Measurements from ENCODE around the gene RPS21. TPM values are rescaled to one million over a fixed set of nuclear protein-coding genes. Genes with fewer than 3 reads are reported as not detected.

Gene RPS21
- total RNA-seq, 5 donors from 2014 or later (not counting 1 experiment from before 2014, with no cell fraction given): 2,807 to 3,290 (median 3,085) TPM

GRCh38 chr20:62357187-62357667, 29.7 kb upstream of the RPS21 start:
- H3K27ac ChIP-seq (ENCODE audit: low read length): no peak overlapping the region
- Mint-ChIP-seq H3K9me3 (no peaks in the 10 kb centered on the region), H3K27me3 (peaks cover 0 to 7% of the 10 kb centered on the region in 2 donors), H3K4me3 (no peak overlapping the region), H3K36me3 (no peaks in the 10 kb centered on the region), H3K27ac (no peak overlapping the region), H3K4me1 (no peaks in the 10 kb centered on the region)
- POLR2A ChIA-PET: no interaction called here
- peaks cover 0 to 71% of the 10 kb centered on the region in 2 experiments for H3K27me3 ChIP-seq (replicated peaks in 1 of 2; ENCODE audit: control insufficient read depth in 2 of 2, extremely low read depth in 1 of 2, insufficient read depth in 2 of 2, low read length in 1 of 2)
- 32% methylated on average over 21 of the region's 25 CpGs for WGBS (ENCODE audit: insufficient coverage)
- ATAC-seq (replicated peaks in 1 of 4) (no peak), DNase-seq (no peak)
- no peaks in the 10 kb centered on the region for H3K36me3 ChIP-seq (ENCODE audit: control insufficient read depth in 2 of 2, extremely low read depth in 1 of 2, insufficient read depth in 1 of 2, low read length in 1 of 2)
- CTCF ChIA-PET: interaction anchor here in 1 of 2 donors (0.6 kb wide), 1 partner anchor 346 kb away, joined by 3 read pairs; no protein-coding TSS in a partner anchor
- H3K4me1 ChIP-seq (ENCODE audit: control insufficient read depth in 1 of 2, extremely low read depth in 1 of 2, insufficient read depth in 2 of 2, low read length in 2 of 2): no peaks in the 10 kb centered on the region
- H3K9me3 ChIP-seq: no peaks in the 10 kb centered on the region
- no peak overlapping the region for H3K4me3 ChIP-seq (ENCODE audit: control insufficient read depth in 1 of 2, extremely low read depth in 1 of 2, low read length in 1 of 2)

- Histone ChIP-seq H3K36me3 (ENCODE audit: control insufficient read depth in 2 of 2, extremely low read depth in 1 of 2, insufficient read depth in 1 of 2, low read length in 1 of 2) (no peaks in the 10 kb centered on the region), H3K27ac (ENCODE audit: low read length) (no peak overlapping the region), H3K27me3 (replicated peaks in 1 of 2; ENCODE audit: control insufficient read depth in 2 of 2, extremely low read depth in 1 of 2, insufficient read depth in 2 of 2, low read length in 1 of 2) (peaks cover 0 to 76% of the 10 kb centered on the region in 2 experiments), H3K9me3 (no peaks in the 10 kb centered on the region), H3K4me1 (ENCODE audit: control insufficient read depth in 1 of 2, extremely low read depth in 1 of 2, insufficient read depth in 2 of 2, low read length in 2 of 2) (no peaks in the 10 kb centered on the region), H3K4me3 (ENCODE audit: control insufficient read depth in 1 of 2, extremely low read depth in 1 of 2, low read length in 1 of 2) (no peak overlapping the region)
- 49% methylated on average over 6 of the region's 7 CpGs for WGBS (ENCODE audit: insufficient coverage)
- Mint-ChIP-seq H3K4me3 (no peak overlapping the region), H3K36me3 (no peaks in the 10 kb centered on the region), H3K27ac (no peak overlapping the region), H3K9me3 (no peaks in the 10 kb centered on the region), H3K4me1 (no peaks in the 10 kb centered on the region), H3K27me3 (peaks cover 0 to 9% of the 10 kb centered on the region in 2 donors)
- ATAC-seq (replicated peaks in 1 of 4) (no peak), DNase-seq (no peak)
- ChIA-PET CTCF (no interaction called here), POLR2A (no interaction called here)
Observed at GRCh38 chr20:62357681-62358080, 29.2 kb upstream of the RPS21 start.

GRCh38 chr20:62358171-62359042, 28.5 kb upstream of the RPS21 start:
- DNase-seq: no peak
- CTCF ChIA-PET: no interaction called here
- Mint-ChIP-seq H3K36me3 (no peaks in the 10 kb centered on the region), H3K27me3 (peaks cover 0 to 13% of the 10 kb centered on the region in 2 donors), H3K27ac (no peak overlapping the region), H3K4me1 (no peaks in the 10 kb centered on the region), H3K9me3 (no peaks in the 10 kb centered on the region), H3K4me3 (no peak overlapping the region)
- H3K4me3 ChIP-seq (ENCODE audit: control insufficient read depth in 1 of 2, extremely low read depth in 1 of 2, low read length in 1 of 2): no peak overlapping the region
- POLR2A ChIA-PET: no interaction called here
- ATAC-seq (replicated peaks in 1 of 4): no peak
- H3K4me1 ChIP-seq (ENCODE audit: control insufficient read depth in 1 of 2, extremely low read depth in 1 of 2, insufficient read depth in 2 of 2, low read length in 2 of 2): no peaks in the 10 kb centered on the region
- H3K36me3 ChIP-seq (ENCODE audit: control insufficient read depth in 2 of 2, extremely low read depth in 1 of 2, insufficient read depth in 1 of 2, low read length in 1 of 2): no peaks in the 10 kb centered on the region
- peaks cover 0 to 76% of the 10 kb centered on the region in 2 experiments for H3K27me3 ChIP-seq (replicated peaks in 1 of 2; ENCODE audit: control insufficient read depth in 2 of 2, extremely low read depth in 1 of 2, insufficient read depth in 2 of 2, low read length in 1 of 2)
- 80% methylated on average over 23 of the region's 24 CpGs for WGBS (ENCODE audit: insufficient coverage)
- no peaks in the 10 kb centered on the region for H3K9me3 ChIP-seq
- H3K27ac ChIP-seq (ENCODE audit: low read length): no peak overlapping the region

- ATAC-seq (replicated peaks in 1 of 4): no peak
- Histone ChIP-seq H3K27me3 (replicated peaks in 1 of 2; ENCODE audit: control insufficient read depth in 2 of 2, extremely low read depth in 1 of 2, insufficient read depth in 2 of 2, low read length in 1 of 2) (peaks cover 0 to 80% of the 10 kb centered on the region in 2 experiments), H3K36me3 (ENCODE audit: control insufficient read depth in 2 of 2, extremely low read depth in 1 of 2, insufficient read depth in 1 of 2, low read length in 1 of 2) (no peaks in the 10 kb centered on the region), H3K4me3 (ENCODE audit: control insufficient read depth in 1 of 2, extremely low read depth in 1 of 2, low read length in 1 of 2) (no peak overlapping the region), H3K9me3 (no peaks in the 10 kb centered on the region), H3K4me1 (ENCODE audit: control insufficient read depth in 1 of 2, extremely low read depth in 1 of 2, insufficient read depth in 2 of 2, low read length in 2 of 2) (no peaks in the 10 kb centered on the region), H3K27ac (ENCODE audit: low read length) (no peak overlapping the region)
- ChIA-PET POLR2A (no interaction called here), CTCF (no interaction called here)
- no peaks in the 10 kb centered on the region for H3K9me3 Mint-ChIP-seq
- H3K4me3 Mint-ChIP-seq: no peak overlapping the region
- H3K27me3 Mint-ChIP-seq: peaks cover 4 to 17% of the 10 kb centered on the region in 2 donors
- no peaks in the 10 kb centered on the region for H3K4me1 Mint-ChIP-seq
- no peak for DNase-seq
- WGBS (ENCODE audit: insufficient coverage): 84% methylated on average over 8 of the region's 16 CpGs
- no peak overlapping the region for H3K27ac Mint-ChIP-seq
- H3K36me3 Mint-ChIP-seq: no peaks in the 10 kb centered on the region
Observed at GRCh38 chr20:62359043-62359490, 27.8 kb upstream of the RPS21 start.

- ChIA-PET CTCF (no interaction called here), POLR2A (no interaction called here)
- Mint-ChIP-seq H3K27me3 (peaks cover 5 to 20% of the 10 kb centered on the region in 2 donors), H3K36me3 (no peaks in the 10 kb centered on the region), H3K4me3 (no peak overlapping the region), H3K9me3 (no peaks in the 10 kb centered on the region), H3K27ac (no peak overlapping the region), H3K4me1 (no peaks in the 10 kb centered on the region)
- Histone ChIP-seq H3K9me3 (no peaks in the 10 kb centered on the region), H3K4me1 (ENCODE audit: control insufficient read depth in 1 of 2, extremely low read depth in 1 of 2, insufficient read depth in 2 of 2, low read length in 2 of 2) (no peaks in the 10 kb centered on the region), H3K27me3 (replicated peaks in 1 of 2; ENCODE audit: control insufficient read depth in 2 of 2, extremely low read depth in 1 of 2, insufficient read depth in 2 of 2, low read length in 1 of 2) (peaks cover 0 to 81% of the 10 kb centered on the region in 2 experiments), H3K4me3 (ENCODE audit: control insufficient read depth in 1 of 2, extremely low read depth in 1 of 2, low read length in 1 of 2) (no peak overlapping the region), H3K36me3 (ENCODE audit: control insufficient read depth in 2 of 2, extremely low read depth in 1 of 2, insufficient read depth in 1 of 2, low read length in 1 of 2) (no peaks in the 10 kb centered on the region), H3K27ac (ENCODE audit: low read length) (no peak overlapping the region)
- ATAC-seq (replicated peaks in 1 of 4) (no peak), DNase-seq (no peak)
- WGBS (ENCODE audit: insufficient coverage): 85% methylated on average over 14 of the region's 25 CpGs
Observed at GRCh38 chr20:62359491-62360121, 27.3 kb upstream of the RPS21 start.

GRCh38 chr20:62360854-62361798, 25.8 kb upstream of the RPS21 start:
- Mint-ChIP-seq H3K27me3 (peaks cover 16 to 28% of the 10 kb centered on the region in 2 donors), H3K27ac (no peak overlapping the region), H3K4me1 (no peaks in the 10 kb centered on the region), H3K4me3 (no peak overlapping the region), H3K9me3 (no peaks in the 10 kb centered on the region), H3K36me3 (no peaks in the 10 kb centered on the region)
- DNase-seq (no peak), ATAC-seq (replicated peaks in 1 of 4) (no peak)
- Histone ChIP-seq H3K27ac (ENCODE audit: low read length) (no peak overlapping the region), H3K4me1 (ENCODE audit: control insufficient read depth in 1 of 2, extremely low read depth in 1 of 2, insufficient read depth in 2 of 2, low read length in 2 of 2) (peaks cover 0 to 4% of the 10 kb centered on the region in 2 experiments), H3K9me3 (no peaks in the 10 kb centered on the region), H3K27me3 (replicated peaks in 1 of 2; ENCODE audit: control insufficient read depth in 2 of 2, extremely low read depth in 1 of 2, insufficient read depth in 2 of 2, low read length in 1 of 2) (peaks cover 6 to 82% of the 10 kb centered on the region in 2 experiments), H3K36me3 (ENCODE audit: control insufficient read depth in 2 of 2, extremely low read depth in 1 of 2, insufficient read depth in 1 of 2, low read length in 1 of 2) (no peaks in the 10 kb centered on the region), H3K4me3 (ENCODE audit: control insufficient read depth in 1 of 2, extremely low read depth in 1 of 2, low read length in 1 of 2) (no peak overlapping the region)
- POLR2A ChIA-PET: no interaction called here
- 80% methylated on average over 23 of the region's 25 CpGs for WGBS (ENCODE audit: insufficient coverage)
- CTCF ChIA-PET: no interaction called here
